22Rv1 (cell line): Measurements from ENCODE around the gene PKN1.

ENCODE experiments used
- CTCF ChIP-seq: fragments of 450-650 bp; IDR thresholded peaks from 2 replicates; pipeline ENCODE4 v1.5.1; 2017; ENCODE audit warnings: mild to moderate bottlenecking
- ZFX ChIP-seq: fragments of 450-650 bp; IDR thresholded peaks from 2 replicates; pipeline ENCODE4 v1.6.1; 2017; ENCODE audit warnings: antibody characterized with exemption, borderline replicate concordance

DNA sequence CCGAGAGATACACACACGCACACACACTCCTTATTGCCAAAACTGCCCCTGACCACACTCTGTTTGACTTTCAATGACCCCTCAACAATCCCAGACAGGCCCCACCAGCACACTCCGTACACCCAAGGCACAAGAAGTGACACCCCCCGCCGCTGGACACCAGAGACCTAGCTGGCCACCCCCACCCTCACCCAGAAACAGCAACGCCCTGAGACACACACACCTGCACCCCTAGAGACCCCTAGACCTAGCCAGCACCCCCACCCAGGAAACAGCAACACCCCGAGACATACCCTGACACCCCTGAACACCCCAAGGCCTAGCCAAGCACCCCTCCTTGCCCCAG, 43.2 kb downstream of the PKN1 start:
- TF ChIP-seq CTCF: no peak
- no peak for TF ChIP-seq ZFX
